WTC11 (cell line): ENCODE results near the gene RBP3. TPM values are rescaled to one million over a fixed set of nuclear protein-coding genes. Genes with fewer than 3 reads are reported as not detected.

Experiments used
- ATAC-seq: fragments of 200-7000 bp; cut with Tn5 transposase; 2 replicates; pipeline ENCODE4 v1.10.0; 2021; ENCODE audit warnings: mild to moderate bottlenecking, moderate library complexity
- CTCF ChIA-PET: fragments of 300-600 bp; sonication (Branson Sonifier 250); formaldehyde crosslinking; loops from one replicate; lab custom pipeline; 2021; ENCODE audit warnings: antibody characterized with exemption; lab: Charles Lee
- POLR2A ChIA-PET: fragments of 350-600 bp; sonication (Branson Sonifier 250); formaldehyde crosslinking; loops from one replicate; lab custom pipeline; 2021; ENCODE audit warnings: antibody characterized with exemption; lab: Charles Lee
- DNase-seq: peaks from one replicate; pipeline ENCODE4 v3.0.0; 2021; ENCODE audit warnings: low spot score
- H3K27ac Mint-ChIP-seq: 2 replicates; pipeline ENCODE4 v1.8.0; 2021; ENCODE audit warnings: mixed read lengths
- H3K27me3 Mint-ChIP-seq: 2 replicates; pipeline ENCODE4 v1.8.0; 2021; ENCODE audit warnings: low read depth, mild to moderate bottlenecking, moderate library complexity, mixed read lengths
- H3K36me3 Mint-ChIP-seq: 2 replicates; pipeline ENCODE4 v1.8.0; 2021; ENCODE audit warnings: mixed read lengths
- H3K4me1 Mint-ChIP-seq: 2 replicates; pipeline ENCODE4 v1.8.0; 2022; ENCODE audit warnings: mixed read lengths
- H3K4me3 Mint-ChIP-seq: 2 replicates; pipeline ENCODE4 v1.8.0; 2021; ENCODE audit warnings: mild to moderate bottlenecking, moderate library complexity, mixed read lengths
- H3K9me3 Mint-ChIP-seq: 2 replicates; pipeline ENCODE4 v1.8.0; 2021; ENCODE audit warnings: mixed read lengths
- FOXJ3 ChIP-seq: sonication (generic); formaldehyde crosslinking; IDR thresholded peaks from 2 replicates; pipeline ENCODE4 v1.9.0; 2021; ENCODE audit warnings: missing genetic modification reagents, mild to moderate bottlenecking, borderline replicate concordance
- NFYB ChIP-seq: sonication (generic); formaldehyde crosslinking; conservative IDR thresholded peaks from 2 replicates; pipeline ENCODE4 v1.8.0; 2022; ENCODE audit warnings: low read depth, missing genetic modification reagents
- NR2C2 ChIP-seq: sonication (generic); formaldehyde crosslinking; IDR thresholded peaks from 2 replicates; pipeline ENCODE4 v1.8.0; 2022; ENCODE audit warnings: mild to moderate bottlenecking, missing genetic modification reagents
- SP1 ChIP-seq: sonication (generic); formaldehyde crosslinking; conservative IDR thresholded peaks from 2 replicates; pipeline ENCODE4 v1.8.1; 2022; ENCODE audit warnings: missing genetic modification reagents
- ZNF138 ChIP-seq: sonication (generic); formaldehyde crosslinking; conservative IDR thresholded peaks from 2 replicates; pipeline ENCODE4 v1.8.1; 2022; ENCODE audit warnings: mild to moderate bottlenecking, moderate library complexity, missing genetic modification reagents
- ZNF219 ChIP-seq: sonication (generic); formaldehyde crosslinking; IDR thresholded peaks from 2 replicates; pipeline ENCODE4 v1.8.0; 2023; ENCODE audit warnings: missing genetic modification reagents, mild to moderate bottlenecking, borderline replicate concordance
- ZNF317 ChIP-seq: sonication (generic); formaldehyde crosslinking; IDR thresholded peaks from 2 replicates; pipeline ENCODE4 v1.8.1; 2023; ENCODE audit warnings: low read depth, mild to moderate bottlenecking, moderate library complexity, missing genetic modification reagents, borderline replicate concordance
- total RNA-seq: library from RNA; stranded (reverse); gene quantifications from 3 replicates; pipeline ENCODE4 v1.2.3, GENCODE V29; 2021
- TF ChIP-seq, protein P1 (sequence below): sonication (generic); formaldehyde crosslinking; IDR thresholded peaks from 2 replicates; pipeline ENCODE4 v1.8.1; 2023; ENCODE audit warnings: mild to moderate bottlenecking, missing genetic modification reagents
- TF ChIP-seq, protein P2 (sequence below): sonication (generic); formaldehyde crosslinking; IDR thresholded peaks from 2 replicates; pipeline ENCODE4 v1.8.1; 2023; ENCODE audit warnings: mild to moderate bottlenecking, missing genetic modification reagents, moderate library complexity
- TF ChIP-seq, protein P3 (sequence below): sonication (generic); formaldehyde crosslinking; IDR thresholded peaks from 2 replicates; pipeline ENCODE4 v1.8.0; 2023; ENCODE audit warnings: mild to moderate bottlenecking, missing genetic modification reagents
- TF ChIP-seq, protein P4 (sequence below): fragments of 250-450 bp; sonication (Bioruptor Pico); IDR thresholded peaks from 2 replicates; pipeline ENCODE4 v1.9.0; 2021; ENCODE audit warnings: mild to moderate bottlenecking, borderline replicate concordance
- TF ChIP-seq, protein P5 (sequence below): sonication (generic); formaldehyde crosslinking; IDR thresholded peaks from 2 replicates; pipeline ENCODE4 v1.8.1; 2023; ENCODE audit warnings: mild to moderate bottlenecking, missing genetic modification reagents, moderate library complexity
- TF ChIP-seq, protein P6 (sequence below): fragments of 250-450 bp; sonication (Bioruptor Pico); IDR thresholded peaks from 2 replicates; pipeline ENCODE4 v1.9.0; 2021; ENCODE audit warnings: mild to moderate bottlenecking
- TF ChIP-seq, protein P7 (sequence below): sonication (generic); formaldehyde crosslinking; IDR thresholded peaks from 2 replicates; pipeline ENCODE4 v1.8.1; 2022; ENCODE audit warnings: mild to moderate bottlenecking, missing genetic modification reagents, moderate library complexity, borderline replicate concordance
- TF ChIP-seq, protein P8 (sequence below): sonication (generic); formaldehyde crosslinking; IDR thresholded peaks from 2 replicates; pipeline ENCODE4 v1.8.0; 2023; ENCODE audit warnings: missing genetic modification reagents
- TF ChIP-seq, protein P9 (sequence below): sonication (generic); formaldehyde crosslinking; IDR thresholded peaks from 2 replicates; pipeline ENCODE4 v1.8.0; 2022; ENCODE audit warnings: mild to moderate bottlenecking, missing genetic modification reagents
- TF ChIP-seq, protein P10 (sequence below): sonication (generic); formaldehyde crosslinking; IDR thresholded peaks from 2 replicates; pipeline ENCODE4 v1.8.1; 2023; ENCODE audit warnings: mild to moderate bottlenecking, moderate library complexity, missing genetic modification reagents

RBP3 gene
- total RNA-seq, 1 experiment from 2014 or later, result not detected

DNA sequence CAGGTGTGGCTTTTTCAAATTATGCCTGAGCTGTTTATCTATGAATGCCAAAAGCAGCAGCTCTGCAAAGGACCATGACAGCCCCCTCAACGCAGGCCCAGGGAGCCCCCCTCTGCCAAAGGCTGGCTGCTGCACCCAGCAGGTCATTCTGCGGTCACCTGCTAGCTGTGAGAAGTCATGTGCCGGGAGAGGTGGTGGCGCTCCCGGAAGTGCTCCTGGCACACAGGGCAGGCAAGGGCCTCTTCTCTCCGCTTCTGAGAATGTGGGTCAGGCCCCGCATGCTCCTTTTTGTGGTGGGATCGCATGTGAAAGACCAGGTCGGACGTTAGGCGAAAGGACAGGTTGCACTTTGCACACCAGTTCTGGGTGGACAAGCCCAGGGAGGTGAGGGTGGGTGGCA lies 19.5 kb downstream of the RBP3 start:
- POLR2A ChIA-PET, result no interaction called here
- DNase-seq (no peak), ATAC-seq (no peak)
- peaks cover 31% of the 10 kb centered on the region for H3K4me1 Mint-ChIP-seq
- no peaks in the 10 kb centered on the region for H3K9me3 Mint-ChIP-seq
- no peaks in the 10 kb centered on the region for H3K27me3 Mint-ChIP-seq
- CTCF ChIA-PET, result no interaction called here
- H3K36me3 Mint-ChIP-seq, result no peaks in the 10 kb centered on the region; the same call in 1 of the 2 replicates
- H3K27ac Mint-ChIP-seq, result no peak overlapping the region
- no peak overlapping the region for H3K4me3 Mint-ChIP-seq
- TF ChIP-seq, protein P1, sequence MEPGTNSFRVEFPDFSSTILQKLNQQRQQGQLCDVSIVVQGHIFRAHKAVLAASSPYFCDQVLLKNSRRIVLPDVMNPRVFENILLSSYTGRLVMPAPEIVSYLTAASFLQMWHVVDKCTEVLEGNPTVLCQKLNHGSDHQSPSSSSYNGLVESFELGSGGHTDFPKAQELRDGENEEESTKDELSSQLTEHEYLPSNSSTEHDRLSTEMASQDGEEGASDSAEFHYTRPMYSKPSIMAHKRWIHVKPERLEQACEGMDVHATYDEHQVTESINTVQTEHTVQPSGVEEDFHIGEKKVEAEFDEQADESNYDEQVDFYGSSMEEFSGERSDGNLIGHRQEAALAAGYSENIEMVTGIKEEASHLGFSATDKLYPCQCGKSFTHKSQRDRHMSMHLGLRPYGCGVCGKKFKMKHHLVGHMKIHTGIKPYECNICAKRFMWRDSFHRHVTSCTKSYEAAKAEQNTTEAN (CRISPR knock-in tag), result no peak
- TF ChIP-seq FOXJ3 (CRISPR knock-in tag) (no peak), NR2C2 (CRISPR knock-in tag) (no peak), SP1 (no peak), NFYB (CRISPR knock-in tag) (no peak), ZNF138 (CRISPR knock-in tag) (no peak), ZNF317 (CRISPR knock-in tag) (no peak), ZNF219 (no peak)
- TF ChIP-seq, protein P2, sequence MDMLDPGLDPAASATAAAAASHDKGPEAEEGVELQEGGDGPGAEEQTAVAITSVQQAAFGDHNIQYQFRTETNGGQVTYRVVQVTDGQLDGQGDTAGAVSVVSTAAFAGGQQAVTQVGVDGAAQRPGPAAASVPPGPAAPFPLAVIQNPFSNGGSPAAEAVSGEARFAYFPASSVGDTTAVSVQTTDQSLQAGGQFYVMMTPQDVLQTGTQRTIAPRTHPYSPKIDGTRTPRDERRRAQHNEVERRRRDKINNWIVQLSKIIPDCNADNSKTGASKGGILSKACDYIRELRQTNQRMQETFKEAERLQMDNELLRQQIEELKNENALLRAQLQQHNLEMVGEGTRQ (CRISPR knock-in tag), result no peak
- TF ChIP-seq, protein P3, sequence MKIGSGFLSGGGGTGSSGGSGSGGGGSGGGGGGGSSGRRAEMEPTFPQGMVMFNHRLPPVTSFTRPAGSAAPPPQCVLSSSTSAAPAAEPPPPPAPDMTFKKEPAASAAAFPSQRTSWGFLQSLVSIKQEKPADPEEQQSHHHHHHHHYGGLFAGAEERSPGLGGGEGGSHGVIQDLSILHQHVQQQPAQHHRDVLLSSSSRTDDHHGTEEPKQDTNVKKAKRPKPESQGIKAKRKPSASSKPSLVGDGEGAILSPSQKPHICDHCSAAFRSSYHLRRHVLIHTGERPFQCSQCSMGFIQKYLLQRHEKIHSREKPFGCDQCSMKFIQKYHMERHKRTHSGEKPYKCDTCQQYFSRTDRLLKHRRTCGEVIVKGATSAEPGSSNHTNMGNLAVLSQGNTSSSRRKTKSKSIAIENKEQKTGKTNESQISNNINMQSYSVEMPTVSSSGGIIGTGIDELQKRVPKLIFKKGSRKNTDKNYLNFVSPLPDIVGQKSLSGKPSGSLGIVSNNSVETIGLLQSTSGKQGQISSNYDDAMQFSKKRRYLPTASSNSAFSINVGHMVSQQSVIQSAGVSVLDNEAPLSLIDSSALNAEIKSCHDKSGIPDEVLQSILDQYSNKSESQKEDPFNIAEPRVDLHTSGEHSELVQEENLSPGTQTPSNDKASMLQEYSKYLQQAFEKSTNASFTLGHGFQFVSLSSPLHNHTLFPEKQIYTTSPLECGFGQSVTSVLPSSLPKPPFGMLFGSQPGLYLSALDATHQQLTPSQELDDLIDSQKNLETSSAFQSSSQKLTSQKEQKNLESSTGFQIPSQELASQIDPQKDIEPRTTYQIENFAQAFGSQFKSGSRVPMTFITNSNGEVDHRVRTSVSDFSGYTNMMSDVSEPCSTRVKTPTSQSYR (CRISPR knock-in tag), result no peak
- TF ChIP-seq, protein P4, sequence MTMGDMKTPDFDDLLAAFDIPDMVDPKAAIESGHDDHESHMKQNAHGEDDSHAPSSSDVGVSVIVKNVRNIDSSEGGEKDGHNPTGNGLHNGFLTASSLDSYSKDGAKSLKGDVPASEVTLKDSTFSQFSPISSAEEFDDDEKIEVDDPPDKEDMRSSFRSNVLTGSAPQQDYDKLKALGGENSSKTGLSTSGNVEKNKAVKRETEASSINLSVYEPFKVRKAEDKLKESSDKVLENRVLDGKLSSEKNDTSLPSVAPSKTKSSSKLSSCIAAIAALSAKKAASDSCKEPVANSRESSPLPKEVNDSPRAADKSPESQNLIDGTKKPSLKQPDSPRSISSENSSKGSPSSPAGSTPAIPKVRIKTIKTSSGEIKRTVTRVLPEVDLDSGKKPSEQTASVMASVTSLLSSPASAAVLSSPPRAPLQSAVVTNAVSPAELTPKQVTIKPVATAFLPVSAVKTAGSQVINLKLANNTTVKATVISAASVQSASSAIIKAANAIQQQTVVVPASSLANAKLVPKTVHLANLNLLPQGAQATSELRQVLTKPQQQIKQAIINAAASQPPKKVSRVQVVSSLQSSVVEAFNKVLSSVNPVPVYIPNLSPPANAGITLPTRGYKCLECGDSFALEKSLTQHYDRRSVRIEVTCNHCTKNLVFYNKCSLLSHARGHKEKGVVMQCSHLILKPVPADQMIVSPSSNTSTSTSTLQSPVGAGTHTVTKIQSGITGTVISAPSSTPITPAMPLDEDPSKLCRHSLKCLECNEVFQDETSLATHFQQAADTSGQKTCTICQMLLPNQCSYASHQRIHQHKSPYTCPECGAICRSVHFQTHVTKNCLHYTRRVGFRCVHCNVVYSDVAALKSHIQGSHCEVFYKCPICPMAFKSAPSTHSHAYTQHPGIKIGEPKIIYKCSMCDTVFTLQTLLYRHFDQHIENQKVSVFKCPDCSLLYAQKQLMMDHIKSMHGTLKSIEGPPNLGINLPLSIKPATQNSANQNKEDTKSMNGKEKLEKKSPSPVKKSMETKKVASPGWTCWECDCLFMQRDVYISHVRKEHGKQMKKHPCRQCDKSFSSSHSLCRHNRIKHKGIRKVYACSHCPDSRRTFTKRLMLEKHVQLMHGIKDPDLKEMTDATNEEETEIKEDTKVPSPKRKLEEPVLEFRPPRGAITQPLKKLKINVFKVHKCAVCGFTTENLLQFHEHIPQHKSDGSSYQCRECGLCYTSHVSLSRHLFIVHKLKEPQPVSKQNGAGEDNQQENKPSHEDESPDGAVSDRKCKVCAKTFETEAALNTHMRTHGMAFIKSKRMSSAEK (CRISPR knock-in tag), result no peak
- TF ChIP-seq, protein P5, sequence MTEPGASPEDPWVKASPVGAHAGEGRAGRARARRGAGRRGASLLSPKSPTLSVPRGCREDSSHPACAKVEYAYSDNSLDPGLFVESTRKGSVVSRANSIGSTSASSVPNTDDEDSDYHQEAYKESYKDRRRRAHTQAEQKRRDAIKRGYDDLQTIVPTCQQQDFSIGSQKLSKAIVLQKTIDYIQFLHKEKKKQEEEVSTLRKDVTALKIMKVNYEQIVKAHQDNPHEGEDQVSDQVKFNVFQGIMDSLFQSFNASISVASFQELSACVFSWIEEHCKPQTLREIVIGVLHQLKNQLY (CRISPR knock-in tag), result no peak
- TF ChIP-seq, protein P6, sequence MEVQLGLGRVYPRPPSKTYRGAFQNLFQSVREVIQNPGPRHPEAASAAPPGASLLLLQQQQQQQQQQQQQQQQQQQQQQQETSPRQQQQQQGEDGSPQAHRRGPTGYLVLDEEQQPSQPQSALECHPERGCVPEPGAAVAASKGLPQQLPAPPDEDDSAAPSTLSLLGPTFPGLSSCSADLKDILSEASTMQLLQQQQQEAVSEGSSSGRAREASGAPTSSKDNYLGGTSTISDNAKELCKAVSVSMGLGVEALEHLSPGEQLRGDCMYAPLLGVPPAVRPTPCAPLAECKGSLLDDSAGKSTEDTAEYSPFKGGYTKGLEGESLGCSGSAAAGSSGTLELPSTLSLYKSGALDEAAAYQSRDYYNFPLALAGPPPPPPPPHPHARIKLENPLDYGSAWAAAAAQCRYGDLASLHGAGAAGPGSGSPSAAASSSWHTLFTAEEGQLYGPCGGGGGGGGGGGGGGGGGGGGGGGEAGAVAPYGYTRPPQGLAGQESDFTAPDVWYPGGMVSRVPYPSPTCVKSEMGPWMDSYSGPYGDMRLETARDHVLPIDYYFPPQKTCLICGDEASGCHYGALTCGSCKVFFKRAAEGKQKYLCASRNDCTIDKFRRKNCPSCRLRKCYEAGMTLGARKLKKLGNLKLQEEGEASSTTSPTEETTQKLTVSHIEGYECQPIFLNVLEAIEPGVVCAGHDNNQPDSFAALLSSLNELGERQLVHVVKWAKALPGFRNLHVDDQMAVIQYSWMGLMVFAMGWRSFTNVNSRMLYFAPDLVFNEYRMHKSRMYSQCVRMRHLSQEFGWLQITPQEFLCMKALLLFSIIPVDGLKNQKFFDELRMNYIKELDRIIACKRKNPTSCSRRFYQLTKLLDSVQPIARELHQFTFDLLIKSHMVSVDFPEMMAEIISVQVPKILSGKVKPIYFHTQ (CRISPR knock-in tag), result no peak
- TF ChIP-seq, protein P7, sequence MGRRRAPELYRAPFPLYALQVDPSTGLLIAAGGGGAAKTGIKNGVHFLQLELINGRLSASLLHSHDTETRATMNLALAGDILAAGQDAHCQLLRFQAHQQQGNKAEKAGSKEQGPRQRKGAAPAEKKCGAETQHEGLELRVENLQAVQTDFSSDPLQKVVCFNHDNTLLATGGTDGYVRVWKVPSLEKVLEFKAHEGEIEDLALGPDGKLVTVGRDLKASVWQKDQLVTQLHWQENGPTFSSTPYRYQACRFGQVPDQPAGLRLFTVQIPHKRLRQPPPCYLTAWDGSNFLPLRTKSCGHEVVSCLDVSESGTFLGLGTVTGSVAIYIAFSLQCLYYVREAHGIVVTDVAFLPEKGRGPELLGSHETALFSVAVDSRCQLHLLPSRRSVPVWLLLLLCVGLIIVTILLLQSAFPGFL, result no peak
- TF ChIP-seq, protein P8, sequence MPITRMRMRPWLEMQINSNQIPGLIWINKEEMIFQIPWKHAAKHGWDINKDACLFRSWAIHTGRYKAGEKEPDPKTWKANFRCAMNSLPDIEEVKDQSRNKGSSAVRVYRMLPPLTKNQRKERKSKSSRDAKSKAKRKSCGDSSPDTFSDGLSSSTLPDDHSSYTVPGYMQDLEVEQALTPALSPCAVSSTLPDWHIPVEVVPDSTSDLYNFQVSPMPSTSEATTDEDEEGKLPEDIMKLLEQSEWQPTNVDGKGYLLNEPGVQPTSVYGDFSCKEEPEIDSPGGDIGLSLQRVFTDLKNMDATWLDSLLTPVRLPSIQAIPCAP (CRISPR knock-in tag), result no peak
- TF ChIP-seq, protein P9, sequence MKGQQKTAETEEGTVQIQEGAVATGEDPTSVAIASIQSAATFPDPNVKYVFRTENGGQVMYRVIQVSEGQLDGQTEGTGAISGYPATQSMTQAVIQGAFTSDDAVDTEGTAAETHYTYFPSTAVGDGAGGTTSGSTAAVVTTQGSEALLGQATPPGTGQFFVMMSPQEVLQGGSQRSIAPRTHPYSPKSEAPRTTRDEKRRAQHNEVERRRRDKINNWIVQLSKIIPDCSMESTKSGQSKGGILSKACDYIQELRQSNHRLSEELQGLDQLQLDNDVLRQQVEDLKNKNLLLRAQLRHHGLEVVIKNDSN (CRISPR knock-in tag), result no peak
- TF ChIP-seq, protein P10, sequence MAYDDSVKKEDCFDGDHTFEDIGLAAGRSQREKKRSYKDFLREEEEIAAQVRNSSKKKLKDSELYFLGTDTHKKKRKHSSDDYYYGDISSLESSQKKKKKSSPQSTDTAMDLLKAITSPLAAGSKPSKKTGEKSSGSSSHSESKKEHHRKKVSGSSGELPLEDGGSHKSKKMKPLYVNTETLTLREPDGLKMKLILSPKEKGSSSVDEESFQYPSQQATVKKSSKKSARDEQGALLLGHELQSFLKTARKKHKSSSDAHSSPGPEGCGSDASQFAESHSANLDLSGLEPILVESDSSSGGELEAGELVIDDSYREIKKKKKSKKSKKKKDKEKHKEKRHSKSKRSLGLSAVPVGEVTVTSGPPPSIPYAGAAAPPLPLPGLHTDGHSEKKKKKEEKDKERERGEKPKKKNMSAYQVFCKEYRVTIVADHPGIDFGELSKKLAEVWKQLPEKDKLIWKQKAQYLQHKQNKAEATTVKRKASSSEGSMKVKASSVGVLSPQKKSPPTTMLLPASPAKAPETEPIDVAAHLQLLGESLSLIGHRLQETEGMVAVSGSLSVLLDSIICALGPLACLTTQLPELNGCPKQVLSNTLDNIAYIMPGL (CRISPR knock-in tag), result no peak
